PFSK-1 (cell line): ENCODE results near the gene EPB42.

Experiments
- POLR2AphosphoS5 ChIP-seq: IDR thresholded peaks from 2 replicates; pipeline ENCODE4 v1.6.1; 2012; ENCODE audit warnings: low read depth, mild to moderate bottlenecking, control low read depth, low read length, moderate library complexity
- SIN3A ChIP-seq: IDR thresholded peaks from 2 replicates; pipeline ENCODE4 v1.6.1; 2012; ENCODE audit warnings: mild to moderate bottlenecking, low read length, moderate library complexity, borderline replicate concordance; ENCODE audit not compliant: insufficient read depth
- TAF1 ChIP-seq: IDR thresholded peaks from 2 replicates; pipeline ENCODE4 v1.6.1; 2012; ENCODE audit warnings: low read length, control low read depth, borderline replicate concordance; ENCODE audit not compliant: insufficient read depth

DNA sequence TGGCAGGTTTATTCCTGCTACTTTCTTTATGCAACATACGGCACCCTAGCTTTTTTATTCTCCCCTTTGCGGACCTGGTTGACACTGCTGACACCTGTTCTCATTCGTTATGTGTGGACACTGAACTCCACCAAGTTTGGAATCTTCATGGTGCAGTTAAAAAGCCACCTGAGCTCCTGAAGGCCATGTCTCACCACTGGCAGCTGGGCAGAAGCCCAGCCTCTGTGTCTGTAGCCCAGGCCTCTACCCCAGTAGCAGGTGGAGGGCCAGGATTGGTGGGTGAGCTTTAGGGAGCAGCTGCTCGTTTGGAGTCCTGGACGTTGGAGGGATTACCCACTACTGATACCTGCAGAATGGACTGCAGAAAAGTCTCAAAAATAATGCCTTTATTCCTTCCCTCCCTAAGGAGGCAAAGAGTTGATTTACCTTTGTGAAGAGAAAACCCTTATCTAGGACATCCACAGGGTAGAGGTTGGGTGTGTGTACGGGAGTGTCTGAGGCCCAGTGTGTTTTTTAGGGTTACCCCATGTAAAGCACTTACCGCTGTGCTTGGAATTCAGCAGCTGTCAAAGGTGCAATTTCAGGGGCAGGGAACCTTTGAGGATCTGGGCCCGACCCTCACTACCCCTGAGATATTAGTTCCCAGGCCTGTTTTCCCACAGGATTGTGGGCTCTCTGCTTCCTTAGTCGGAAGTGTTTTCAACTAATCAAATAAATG lies 36.3 kb downstream of the EPB42 start:
- TF ChIP-seq SIN3A (no peak), POLR2AphosphoS5 (no peak), TAF1 (no peak)
